Panc1 (cell line): ENCODE data around the gene POU2AF2. TPM values are rescaled to one million over a fixed set of nuclear protein-coding genes. Genes with fewer than 3 reads are reported as not detected.

Experiments
- ATAC-seq: fragments of 200-7000 bp; cut with Tn5 transposase; 2 replicates; pipeline ENCODE4 v1.9.1; 2020; ENCODE audit warnings: mild to moderate bottlenecking, moderate library complexity
- BruUV-seq: library from RNA; stranded (reverse); fragments of 400-500 nt; replicated peaks from 2 replicates; lab custom pipeline; 2021; lab: Mats Ljungman, UMichigan
- CTCF ChIA-PET: fragments of 300-600 bp; sonication (Branson Sonifier 250); formaldehyde crosslinking; loops from one replicate; lab custom pipeline; 2022; ENCODE audit warnings: antibody characterized with exemption; lab: Charles Lee
- POLR2A ChIA-PET: fragments of 300-600 bp; sonication (Branson Sonifier 250); formaldehyde crosslinking; loops from one replicate; lab custom pipeline; 2022; ENCODE audit warnings: antibody characterized with exemption; lab: Charles Lee
- DNase-seq: peaks from one replicate; pipeline ENCODE4 v3.0.0-alpha.2; 2010; ENCODE audit warnings: low read depth, low spot score
- H3K27ac ChIP-seq: 2 replicates; pipeline ENCODE4 v1.5.1; 2011; ENCODE audit warnings: mild to moderate bottlenecking, low read length, inconsistent platforms
- H3K27me3 ChIP-seq: fragments of 200-500 bp; sonication (Bioruptor generic); 2 replicates; pipeline ENCODE4 v1.6.0; 2014; ENCODE audit warnings: low read length, inconsistent platforms; ENCODE audit not compliant: control insufficient read depth, insufficient read depth
- H3K36me3 ChIP-seq: fragments of 200-500 bp; sonication (Bioruptor generic); 2 replicates; pipeline ENCODE4 v1.5.1; 2014; ENCODE audit warnings: inconsistent platforms, mild to moderate bottlenecking, low read length, moderate library complexity; ENCODE audit not compliant: control insufficient read depth, insufficient read depth
- H3K4me1 ChIP-seq: 2 replicates; pipeline ENCODE4 v1.5.1; 2011; ENCODE audit warnings: inconsistent platforms, mild to moderate bottlenecking, low read length, moderate library complexity; ENCODE audit not compliant: control insufficient read depth, insufficient read depth
- H3K4me3 ChIP-seq, 2 experiments: 2 replicates each; pipeline ENCODE4 v1.5.1; 2011 to 2012; ENCODE audit warnings: low read depth in 2 of 2, low read length in 2 of 2, mild to moderate bottlenecking in 2 of 2, inconsistent platforms in 1 of 2, moderate library complexity in 1 of 2
- H3K9me3 ChIP-seq: fragments of 200-500 bp; sonication (Bioruptor generic); 2 replicates; pipeline ENCODE4 v1.5.1; 2014; ENCODE audit warnings: low read depth, mild to moderate bottlenecking, inconsistent platforms, low read length, moderate library complexity; ENCODE audit not compliant: control insufficient read depth, insufficient read depth
- CTCF ChIP-seq: fragments of 450-650 bp; IDR thresholded peaks from 2 replicates; pipeline ENCODE4 v1.5.1; 2017; ENCODE audit warnings: mild to moderate bottlenecking
- POLR2AphosphoS5 ChIP-seq: IDR thresholded peaks from 2 replicates; pipeline ENCODE4 v1.6.1; 2012; ENCODE audit warnings: mild to moderate bottlenecking, low read depth, low read length, moderate library complexity
- REST ChIP-seq, 2 experiments: IDR thresholded peaks; 2 replicates each; pipeline ENCODE4 v1.6.1; 2011 to 2012; ENCODE audit warnings: low read depth in 2 of 2, control low read depth in 1 of 2, low read length in 1 of 2, mild to moderate bottlenecking in 1 of 2, moderate library complexity in 1 of 2; ENCODE audit not compliant: insufficient read depth in 1 of 2
- SIN3A ChIP-seq: IDR thresholded peaks from 2 replicates; pipeline ENCODE4 v1.6.1; 2012; ENCODE audit warnings: low read depth, mild to moderate bottlenecking, low read length, moderate library complexity, borderline replicate concordance; ENCODE audit not compliant: insufficient read depth
- TCF7L2 ChIP-seq: IDR thresholded peaks from 2 replicates; pipeline ENCODE4 v1.6.1; 2011; ENCODE audit warnings: mild to moderate bottlenecking, low read depth, low read length, inconsistent platforms
- in situ Hi-C: cut with HindIII; loops from 2 replicates; pipeline ENCODE4 v1.10.0; 2016; ENCODE audit warnings: low sequenced_read_pairs, low pct_unique_long_range_greater_than_20kb
- intact Hi-C: fragments of 100-400 bp; cut with micrococcal nuclease; formaldehyde crosslinking; loops from one replicate; pipeline ENCODE4 v1.10.0; 2022; ENCODE audit not compliant: unreplicated experiment
- total RNA-seq: library from RNA; stranded (reverse); gene quantifications from one replicate; pipeline ENCODE4 v1.2.1, GENCODE V29; 2021; ENCODE audit not compliant: unreplicated experiment

The POU2AF2 gene
- total RNA-seq, 1 experiment from 2014 or later, result not detected

- BruUV-seq, result no TSS peak
- no peak for ATAC-seq
- DNase-seq, result no peak
- CTCF ChIA-PET, result no interaction called here
- Histone ChIP-seq H3K36me3 (no peaks in the 10 kb centered on the region), H3K9me3 (no peaks in the 10 kb centered on the region), H3K4me1 (no peaks in the 10 kb centered on the region), H3K27me3 (peaks cover 5% of the 10 kb centered on the region), H3K27ac (no peak overlapping the region), H3K4me3 (no peak overlapping the region)
- in situ Hi-C loops, result no loop called here
- POLR2A ChIA-PET, result no interaction called here
- intact Hi-C loops, result no loop called here
- TF ChIP-seq SIN3A, result no peak
- no peak for TF ChIP-seq POLR2AphosphoS5
- no peak for TF ChIP-seq TCF7L2
- TF ChIP-seq REST (IDR thresholded peaks at IDR 0.05; ENCODE audit: insufficient read depth in 1 of 2, low read depth in 2 of 2, low read length in 1 of 2), result no peak
- no peak for TF ChIP-seq CTCF
Measured at GRCh38 chr11:111330234-111330893, 84.8 kb downstream of the POU2AF2 start.

GRCh38 chr11:111331711-111332479 lies 86.4 kb downstream of the POU2AF2 start:
- no peak for TF ChIP-seq REST (IDR thresholded peaks at IDR 0.05; ENCODE audit: insufficient read depth in 1 of 2, low read depth in 2 of 2, low read length in 1 of 2)
- no peak for TF ChIP-seq SIN3A
- TF ChIP-seq CTCF, result no peak
- POLR2A ChIA-PET, result no interaction called here
- peaks cover 3% of the 10 kb centered on the region; the same call in 1 of the 2 replicates for H3K27me3 ChIP-seq
- CTCF ChIA-PET, result no interaction called here
- no peaks in the 10 kb centered on the region for H3K4me1 ChIP-seq
- intact Hi-C loops, result no loop called here
- DNase-seq (no peak), ATAC-seq (no peak)
- H3K27ac ChIP-seq, result no peak overlapping the region
- no peaks in the 10 kb centered on the region for H3K9me3 ChIP-seq
- H3K4me3 ChIP-seq, result no peak overlapping the region
- H3K36me3 ChIP-seq, result no peaks in the 10 kb centered on the region
- in situ Hi-C loops, result no loop called here
- BruUV-seq, result no TSS peak
